Measurements from ENCODE around the gene C2orf68. TPM values are rescaled to one million over a fixed set of nuclear protein-coding genes. Genes with fewer than 3 reads are reported as not detected.
A peak's percentile ranks its signal among the peaks of the same experiment; 100 is the strongest.

C2orf68 gene
- total and polyA plus RNA-seq, 9 of the 15 experiments (the other 6 are each of a cell fraction or from before 2014, with no cell fraction given), result 22.1 to 50.0 (median 31.8) TPM

DNA sequence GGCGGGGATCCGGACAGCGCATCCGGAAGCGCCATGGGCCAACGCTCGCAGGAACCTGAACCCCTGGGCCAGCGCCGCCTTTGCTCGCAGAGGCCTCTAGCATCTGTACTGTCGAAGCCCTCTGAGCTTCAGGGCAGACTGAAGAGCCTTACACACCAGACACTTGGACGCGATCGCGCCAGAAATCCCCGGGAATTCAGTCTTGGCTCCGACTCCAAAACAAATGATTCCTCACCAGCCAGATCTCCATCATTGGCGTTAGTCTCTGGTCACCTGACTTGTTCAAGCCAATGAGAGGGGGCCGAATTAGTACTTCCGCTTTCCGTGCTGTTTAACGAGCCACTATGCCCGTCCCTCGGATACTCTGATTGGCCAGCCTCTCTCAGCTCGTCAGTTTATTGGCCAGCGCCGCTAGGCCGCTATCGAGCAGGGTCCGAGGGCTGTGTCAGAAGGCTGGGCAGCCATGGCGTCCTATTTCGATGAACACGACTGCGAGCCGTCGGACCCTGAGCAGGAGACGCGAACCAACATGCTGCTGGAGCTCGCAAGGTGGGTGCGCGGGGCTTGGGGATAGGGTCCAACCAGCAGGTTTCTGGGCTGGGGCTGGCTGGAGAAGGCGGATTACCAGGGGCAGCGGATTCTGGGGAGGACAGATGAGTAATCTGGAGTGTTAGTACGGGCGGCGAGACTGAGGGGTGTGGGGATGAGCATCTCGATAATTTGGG, 16.4 kb downstream of the C2orf68 start, which contains the start of gene RNF181 (continued):
- TF ChIP-seq, protein P1, sequence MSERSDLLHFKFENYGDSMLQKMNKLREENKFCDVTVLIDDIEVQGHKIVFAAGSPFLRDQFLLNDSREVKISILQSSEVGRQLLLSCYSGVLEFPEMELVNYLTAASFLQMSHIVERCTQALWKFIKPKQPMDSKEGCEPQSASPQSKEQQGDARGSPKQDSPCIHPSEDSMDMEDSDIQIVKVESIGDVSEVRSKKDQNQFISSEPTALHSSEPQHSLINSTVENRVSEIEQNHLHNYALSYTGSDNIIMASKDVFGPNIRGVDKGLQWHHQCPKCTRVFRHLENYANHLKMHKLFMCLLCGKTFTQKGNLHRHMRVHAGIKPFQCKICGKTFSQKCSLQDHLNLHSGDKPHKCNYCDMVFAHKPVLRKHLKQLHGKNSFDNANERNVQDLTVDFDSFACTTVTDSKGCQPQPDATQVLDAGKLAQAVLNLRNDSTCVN (CRISPR knock-in tag; IDR thresholded peaks at IDR 0.05), result peak; percentile 67; the same call in 1 of the 2 replicates
- no peak for TF ChIP-seq JUNB (CRISPR knock-in tag; conservative IDR thresholded peaks at IDR 0.05)
- TF ChIP-seq SETDB1 (IDR thresholded peaks at IDR 0.05; ENCODE audit: low read length), result no peak
- TF ChIP-seq, protein P2, sequence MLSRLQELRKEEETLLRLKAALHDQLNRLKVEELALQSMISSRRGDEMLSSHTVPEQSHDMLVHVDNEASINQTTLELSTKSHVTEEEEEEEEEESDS (CRISPR knock-in tag; IDR thresholded peaks at IDR 0.05), result no peak
- TF ChIP-seq, protein P3, sequence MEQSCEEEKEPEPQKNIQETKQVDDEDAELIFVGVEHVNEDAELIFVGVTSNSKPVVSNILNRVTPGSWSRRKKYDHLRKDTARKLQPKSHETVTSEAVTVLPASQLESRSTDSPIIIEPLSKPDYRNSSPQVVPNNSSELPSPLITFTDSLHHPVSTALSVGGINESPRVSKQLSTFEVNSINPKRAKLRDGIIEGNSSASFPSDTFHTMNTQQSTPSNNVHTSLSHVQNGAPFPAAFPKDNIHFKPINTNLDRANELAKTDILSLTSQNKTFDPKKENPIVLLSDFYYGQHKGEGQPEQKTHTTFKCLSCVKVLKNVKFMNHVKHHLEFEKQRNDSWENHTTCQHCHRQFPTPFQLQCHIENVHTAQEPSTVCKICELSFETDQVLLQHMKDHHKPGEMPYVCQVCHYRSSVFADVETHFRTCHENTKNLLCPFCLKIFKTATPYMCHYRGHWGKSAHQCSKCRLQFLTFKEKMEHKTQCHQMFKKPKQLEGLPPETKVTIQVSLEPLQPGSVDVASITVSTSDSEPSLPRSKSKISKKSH (CRISPR knock-in tag; IDR thresholded peaks at IDR 0.05), result no peak
- TF ChIP-seq POLR2A (conservative IDR thresholded peaks at IDR 0.05), result peak; percentile 93
- no peak for TF ChIP-seq RBM34 (IDR thresholded peaks at IDR 0.05; ENCODE audit: borderline replicate concordance, insufficient read depth, low read length)
- 0 out of 2 replicates have a peak, but pooled peaks have one; percentile 39 for TF ChIP-seq SP1 (CRISPR knock-in tag; IDR thresholded peaks at IDR 0.05)
- TF ChIP-seq, protein P4, sequence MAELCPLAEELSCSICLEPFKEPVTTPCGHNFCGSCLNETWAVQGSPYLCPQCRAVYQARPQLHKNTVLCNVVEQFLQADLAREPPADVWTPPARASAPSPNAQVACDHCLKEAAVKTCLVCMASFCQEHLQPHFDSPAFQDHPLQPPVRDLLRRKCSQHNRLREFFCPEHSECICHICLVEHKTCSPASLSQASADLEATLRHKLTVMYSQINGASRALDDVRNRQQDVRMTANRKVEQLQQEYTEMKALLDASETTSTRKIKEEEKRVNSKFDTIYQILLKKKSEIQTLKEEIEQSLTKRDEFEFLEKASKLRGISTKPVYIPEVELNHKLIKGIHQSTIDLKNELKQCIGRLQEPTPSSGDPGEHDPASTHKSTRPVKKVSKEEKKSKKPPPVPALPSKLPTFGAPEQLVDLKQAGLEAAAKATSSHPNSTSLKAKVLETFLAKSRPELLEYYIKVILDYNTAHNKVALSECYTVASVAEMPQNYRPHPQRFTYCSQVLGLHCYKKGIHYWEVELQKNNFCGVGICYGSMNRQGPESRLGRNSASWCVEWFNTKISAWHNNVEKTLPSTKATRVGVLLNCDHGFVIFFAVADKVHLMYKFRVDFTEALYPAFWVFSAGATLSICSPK (IDR thresholded peaks at IDR 0.05; ENCODE audit: borderline replicate concordance), result no peak
- TF ChIP-seq SMC3 (conservative IDR thresholded peaks at IDR 0.05; ENCODE audit: insufficient read depth, low read depth, low read length), result no peak
- TF ChIP-seq TAF1 (IDR thresholded peaks at IDR 0.05; ENCODE audit: control insufficient read depth, extremely low read depth, insufficient read depth, low read length, severe bottlenecking), result peak; percentile 76
- no peak for TF ChIP-seq ZC3H4 (CRISPR knock-in tag; IDR thresholded peaks at IDR 0.05; ENCODE audit: borderline replicate concordance)
- no peak for TF ChIP-seq ZNF146 (CRISPR knock-in tag; IDR thresholded peaks at IDR 0.05; ENCODE audit: unreplicated experiment)
- TF ChIP-seq NR4A1 (CRISPR knock-in tag; IDR thresholded peaks at IDR 0.05), result no peak
- no peak for TF ChIP-seq NR4A1 (tag; IDR thresholded peaks at IDR 0.05)
- 0 out of 2 replicates have a peak, but pooled peaks have one; percentile 43 for TF ChIP-seq CTBP1 (IDR thresholded peaks at IDR 0.05; ENCODE audit: borderline replicate concordance)
- TF ChIP-seq THRAP3 (IDR thresholded peaks at IDR 0.05; ENCODE audit: borderline replicate concordance), result no peak
- TF ChIP-seq ZNF766 (CRISPR knock-in tag; conservative IDR thresholded peaks at IDR 0.05), result peak; percentile 43; the same call in 1 of the 2 replicates
